Measurements from ENCODE around the gene CCM2L. TPM values are rescaled to one million over a fixed set of nuclear protein-coding genes. Genes with fewer than 3 reads are reported as not detected.
"Not testable (repeated sequence)": the region's sequence is repeated elsewhere in the genome, so short reads cannot be mapped to it uniquely, and the experiment has no call there.

Gene CCM2L
- total RNA-seq, 1 donor, result not detected

DNA sequence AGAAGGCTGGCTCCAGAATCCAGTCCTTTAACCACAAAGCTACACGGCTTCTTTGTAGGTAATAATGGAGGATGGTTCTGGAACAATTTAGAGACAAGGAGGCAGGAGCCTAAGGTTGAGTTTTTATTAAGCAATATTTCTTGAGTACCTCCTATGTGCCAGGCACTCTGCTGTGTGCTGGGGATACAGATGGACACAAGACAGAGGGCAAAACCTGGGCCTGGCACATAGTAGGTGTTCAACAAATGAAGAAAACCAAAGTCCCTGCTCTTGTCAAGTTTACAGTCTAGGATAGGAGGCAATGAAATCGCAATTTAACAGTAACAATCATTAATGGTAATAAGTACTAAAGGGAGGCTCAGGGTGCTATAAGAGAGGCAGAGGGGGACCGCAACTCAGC lies 17.4 kb downstream of the CCM2L start:
- no peak for DNase-seq (ENCODE audit: low read depth in 2 of 3, low spot score in 2 of 3)

GRCh38 chr20:32028647-32029372 lies 18.6 kb downstream of the CCM2L start:
- no peak for DNase-seq (ENCODE audit: low read depth in 2 of 3, low spot score in 2 of 3)

DNA sequence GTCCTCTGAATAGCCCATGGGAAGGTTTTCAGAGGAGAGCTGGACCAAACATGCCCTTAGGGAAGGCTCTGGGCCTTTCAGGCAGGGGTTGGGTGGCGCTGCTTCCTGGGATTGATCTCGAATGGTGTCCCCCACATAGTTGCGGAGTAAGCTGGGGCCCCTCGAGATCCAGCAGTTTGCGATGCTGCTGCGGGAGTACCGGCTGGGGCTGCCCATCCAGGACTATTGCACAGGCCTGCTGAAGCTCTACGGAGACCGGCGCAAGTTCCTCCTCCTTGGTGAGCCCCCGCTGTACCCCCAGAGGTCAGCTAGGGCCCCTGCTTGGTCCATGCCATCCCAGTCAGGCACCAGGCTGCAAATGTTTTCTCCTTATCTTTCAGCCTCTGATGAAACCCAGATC lies 19.3 kb downstream of the CCM2L start:
- no peak for DNase-seq (ENCODE audit: low read depth in 2 of 3, low spot score in 2 of 3)

- peak in 2 of 3 donors; percentile 34 to 68 for DNase-seq (ENCODE audit: low read depth in 2 of 3, low spot score in 2 of 3)
Observed at GRCh38 chr20:32031007-32031958, 21.0 kb downstream of the CCM2L start.

DNA sequence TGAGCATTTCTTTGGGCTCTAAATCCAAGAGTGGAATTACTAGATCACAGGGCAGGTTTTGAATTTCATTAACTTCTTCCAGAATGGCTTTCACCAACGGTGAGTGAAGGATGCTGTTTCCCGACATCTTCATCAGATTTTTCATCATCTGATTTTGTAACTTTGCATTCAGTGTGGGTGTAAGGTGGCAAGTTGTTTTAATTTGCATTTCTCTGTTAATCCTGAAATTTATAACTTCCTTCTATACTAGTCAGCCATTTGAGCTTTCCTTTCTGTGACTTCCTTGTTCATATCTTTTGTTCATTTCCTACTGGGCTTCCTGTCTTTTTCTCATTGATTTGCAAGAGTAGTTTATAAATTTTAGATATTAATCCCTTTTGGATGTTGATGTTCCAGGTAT lies 23.1 kb downstream of the CCM2L start:
- DNase-seq (ENCODE audit: low read depth in 2 of 3, low spot score in 2 of 3), result no peak

GRCh38 chr20:32033721-32034120 lies 23.5 kb downstream of the CCM2L start:
- DNase-seq (ENCODE audit: low read depth in 2 of 3, low spot score in 2 of 3), result not testable (repeated sequence)

DNA sequence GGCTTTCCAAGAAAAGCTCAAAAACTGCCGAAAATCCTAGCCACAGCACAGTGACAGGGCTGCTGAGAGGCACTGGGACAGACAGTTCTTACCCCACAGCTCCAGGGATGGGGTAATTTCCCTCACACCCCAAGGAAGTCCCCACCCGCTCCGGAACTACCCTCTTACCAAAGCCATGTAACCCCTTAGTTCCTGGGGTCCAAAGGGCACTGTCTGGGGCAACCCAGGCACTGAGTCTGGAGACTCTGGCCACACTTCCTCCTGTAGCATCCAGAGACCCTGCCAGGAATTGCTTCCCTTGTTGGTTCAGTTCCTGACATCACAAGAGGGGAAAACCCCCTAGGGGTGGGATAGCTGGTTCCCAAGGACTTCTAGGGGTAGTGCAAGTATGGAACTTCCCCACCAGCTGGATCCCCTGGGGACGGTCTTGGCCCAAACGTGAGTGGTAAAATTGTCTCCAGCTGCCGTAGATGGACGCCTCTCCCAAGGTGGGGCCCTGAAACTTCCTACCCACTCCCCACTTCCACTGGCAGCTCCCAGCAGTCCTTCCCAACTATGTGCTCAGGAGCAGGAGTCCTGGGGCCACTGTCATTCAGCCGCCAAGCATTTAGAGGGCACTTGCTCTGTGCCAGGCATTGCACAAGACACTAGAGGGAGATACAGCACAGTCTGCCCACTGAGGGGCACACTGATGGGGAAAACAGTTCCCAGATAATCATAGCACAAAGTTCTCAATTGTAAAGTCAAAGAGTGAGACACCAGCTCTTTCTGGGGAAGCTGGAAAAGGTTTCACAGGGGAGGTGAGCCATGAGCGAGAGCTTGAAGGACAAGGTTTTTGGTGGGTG lies 24.6 kb downstream of the CCM2L start:
- peak in 1 of 3 donors; percentile 56 for DNase-seq (ENCODE audit: low read depth in 2 of 3, low spot score in 2 of 3)

DNA sequence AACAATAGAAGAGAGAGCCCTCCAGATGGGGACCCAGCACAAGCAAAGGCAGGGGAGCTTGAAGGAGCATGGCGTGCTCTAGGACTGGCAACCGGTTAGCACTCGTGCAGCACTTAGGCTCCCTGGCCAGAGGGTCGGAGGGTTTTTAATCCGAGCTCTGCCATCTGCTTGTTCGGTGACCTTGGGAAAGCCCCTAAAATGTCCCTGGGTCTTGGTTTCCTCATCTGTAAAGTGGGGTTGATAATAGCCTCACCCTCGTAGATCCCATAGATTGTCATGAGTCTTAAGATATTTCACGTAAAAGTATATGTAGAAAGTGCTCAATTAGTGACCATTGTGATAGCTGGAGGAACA lies 25.2 kb downstream of the CCM2L start:
- no peak for DNase-seq (ENCODE audit: low read depth in 2 of 3, low spot score in 2 of 3)

DNA sequence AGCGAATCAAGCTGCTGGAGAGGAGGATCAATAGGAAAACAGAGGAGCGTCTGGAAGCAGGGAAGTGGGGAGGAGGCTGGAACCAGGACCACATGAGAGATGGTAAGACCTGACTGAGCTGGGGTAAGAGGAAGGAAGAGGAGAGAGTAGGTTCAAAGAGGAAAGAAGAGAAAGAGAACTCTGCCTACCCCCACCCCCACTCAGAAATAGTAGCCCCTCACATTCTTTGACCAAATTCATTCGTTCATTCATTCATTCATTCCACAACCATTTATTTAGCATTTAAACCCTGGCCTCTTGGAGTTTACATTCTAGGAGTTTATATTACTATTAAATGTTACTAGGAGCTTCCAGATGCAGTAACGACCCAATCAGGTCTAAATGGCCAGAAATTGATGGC lies 26.0 kb downstream of the CCM2L start:
- DNase-seq (ENCODE audit: low read depth in 2 of 3, low spot score in 2 of 3), result no peak

DNA sequence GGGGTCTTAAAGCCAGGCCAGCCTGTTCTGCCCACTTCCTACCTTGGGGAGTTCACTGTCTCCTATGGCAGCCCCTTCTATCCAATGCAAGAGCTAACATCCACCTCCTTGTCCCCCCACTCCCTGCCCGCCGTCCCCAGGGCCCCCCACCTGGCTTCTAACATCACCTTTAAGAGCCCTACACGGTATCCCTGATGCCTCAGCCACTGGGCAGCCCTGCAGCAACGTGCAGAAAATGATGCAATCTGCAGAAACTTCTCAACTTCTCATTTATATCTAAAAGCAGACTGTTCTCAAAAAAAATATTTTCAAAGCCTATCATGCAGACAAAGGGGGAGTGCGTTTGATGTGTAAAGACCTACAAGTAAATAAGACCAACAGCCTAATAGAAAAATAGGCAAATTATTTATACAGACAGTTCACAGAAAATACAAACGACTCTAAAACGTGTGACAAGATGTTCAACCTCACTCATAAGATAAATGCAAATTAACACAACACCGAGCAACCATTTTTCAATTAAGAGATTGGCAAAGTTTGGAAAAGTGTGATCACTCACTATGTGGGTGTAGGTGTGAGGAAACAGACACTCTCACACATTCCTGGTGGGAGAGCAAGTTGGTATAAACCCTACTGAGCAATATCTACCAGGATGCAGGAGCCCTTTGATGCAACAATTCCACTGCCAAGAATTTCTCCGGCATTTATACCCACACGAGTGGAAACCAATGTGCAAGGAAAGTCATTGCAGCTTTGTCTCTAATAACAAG lies 26.7 kb downstream of the CCM2L start:
- no peak for DNase-seq (ENCODE audit: low read depth in 2 of 3, low spot score in 2 of 3)

GRCh38 chr20:32037929-32038328 lies 27.7 kb downstream of the CCM2L start:
- DNase-seq (ENCODE audit: low read depth in 2 of 3, low spot score in 2 of 3), result no peak

GRCh38 chr20:32040142-32040953 lies 30.1 kb downstream of the CCM2L start:
- DNase-seq (ENCODE audit: low read depth in 2 of 3, low spot score in 2 of 3), result peak in 1 of 3 donors; percentile 71

GRCh38 chr20:32045999-32046398 lies 35.8 kb downstream of the CCM2L start:
- no peak for DNase-seq (ENCODE audit: low read depth in 2 of 3, low spot score in 2 of 3)

GRCh38 chr20:32050324-32050841 lies 40.1 kb downstream of the CCM2L start:
- DNase-seq (ENCODE audit: low read depth in 2 of 3, low spot score in 2 of 3), result no peak

DNA sequence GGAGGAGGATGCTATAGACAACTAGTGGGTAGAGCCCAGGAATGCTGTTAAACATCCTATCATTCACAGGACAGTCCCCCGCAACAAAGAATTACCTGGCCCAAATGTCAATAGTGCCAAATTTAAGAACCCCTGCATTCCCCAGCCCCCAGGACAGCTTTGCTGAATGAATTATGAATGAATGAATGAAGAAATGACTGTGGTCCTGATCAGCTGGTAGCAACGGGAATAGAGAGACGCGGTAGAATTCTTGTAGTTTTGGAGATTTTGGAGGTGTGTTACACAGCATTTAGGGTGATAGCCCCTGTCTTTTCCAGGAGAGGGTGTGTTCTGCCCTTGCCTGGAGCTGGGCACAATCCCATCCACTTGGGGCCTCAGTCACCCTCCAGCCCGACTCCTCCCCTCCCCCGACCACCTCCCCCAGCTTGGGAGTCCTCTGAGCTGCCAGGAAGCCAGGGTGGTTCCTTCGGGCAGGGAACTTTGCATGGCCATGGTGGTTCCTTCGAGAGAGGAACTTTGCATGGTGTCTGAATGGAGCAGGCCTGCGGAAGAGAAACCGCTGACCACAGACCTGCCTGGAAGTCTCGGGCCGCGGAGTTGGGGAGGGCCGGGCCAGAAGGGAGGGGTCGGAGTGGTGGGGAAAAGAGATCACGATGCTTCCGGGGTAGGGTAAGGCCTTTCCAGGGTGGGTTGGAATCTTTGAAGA lies 40.8 kb downstream of the CCM2L start:
- DNase-seq (ENCODE audit: low read depth in 2 of 3, low spot score in 2 of 3), result peak in 2 of 3 donors; percentile 69 to 79

- DNase-seq (ENCODE audit: low read depth in 2 of 3, low spot score in 2 of 3), result no peak
Observed at GRCh38 chr20:32051720-32052089, 41.5 kb downstream of the CCM2L start.

DNA sequence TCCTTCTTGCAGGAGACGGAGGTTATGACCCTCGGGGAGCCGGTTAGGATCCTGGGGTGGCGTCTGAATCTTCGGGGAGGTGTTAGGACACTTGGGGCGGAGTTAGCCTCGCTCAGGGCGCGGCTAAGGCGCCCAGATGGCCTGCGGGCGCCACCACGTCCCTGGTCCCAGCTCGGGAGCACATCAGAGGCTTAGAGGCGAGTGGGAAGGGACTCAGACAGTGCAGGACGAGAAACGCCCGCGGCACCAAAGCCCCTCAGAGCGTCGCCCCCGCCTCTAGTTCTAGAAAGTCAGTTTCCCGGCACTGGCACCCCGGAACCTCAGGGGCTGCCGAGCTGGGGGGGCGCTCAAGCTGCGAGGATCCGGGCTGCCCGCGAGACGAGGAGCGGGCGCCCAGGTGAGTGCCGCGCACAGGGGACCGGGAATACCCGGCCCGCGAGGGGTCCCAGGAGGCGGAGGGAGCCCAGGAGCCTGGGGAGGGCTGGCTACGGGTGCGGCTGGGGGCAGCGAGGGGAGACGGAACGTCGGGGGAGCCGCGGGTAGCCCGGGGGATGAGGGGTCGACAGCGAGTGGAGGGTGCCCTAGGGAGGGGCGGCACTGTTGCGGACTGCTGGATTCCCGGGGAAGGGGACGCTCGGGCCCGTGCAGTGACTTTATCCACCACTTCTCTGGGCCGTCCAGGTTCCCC lies 42.0 kb downstream of the CCM2L start, which contains the start of gene HCK:
Gene HCK (plus strand): TSS at position 153 of the 688 bp plus-strand sequence.
- DNase-seq (ENCODE audit: low read depth in 2 of 3, low spot score in 2 of 3), result peak in 1 of 3 donors; percentile 23
